Stimulated activated CD8-positive, alpha-beta memory T cell treated with anti-CD3 and anti-CD28 coated beads, Interleukin-15, amount 100 ng/mL, for 48 hours (primary cell): ENCODE measurements around the gene ZMYND8.
"Not testable (repeated sequence)": the region's sequence is repeated elsewhere in the genome, so short reads cannot be mapped to it uniquely, and the experiment has no call there.

ENCODE experiments used
- DNase-seq, 2 donors: peaks; one replicate each; pipeline ENCODE4 v3.0.0-alpha.2; 2020; ENCODE audit warnings: low read depth in 2 of 2

ZMYND8 gene

GRCh38 chr20:47265214-47265613 lies 91.3 kb downstream of the ZMYND8 start:
- DNase-seq = no peak

GRCh38 chr20:47264137-47264769 lies 92.2 kb downstream of the ZMYND8 start:
- DNase-seq = not testable (repeated sequence)

GRCh38 chr20:47263465-47264084 lies 92.9 kb downstream of the ZMYND8 start:
- no peak for DNase-seq

- DNase-seq = no peak
These were observed 93.4 kb downstream of the ZMYND8 start for GRCh38 chr20:47263080-47263464.

- no peak for DNase-seq
These were observed 94.0 kb downstream of the ZMYND8 start for GRCh38 chr20:47262365-47263013.

- DNase-seq = no peak
These were observed 94.5 kb downstream of the ZMYND8 start for GRCh38 chr20:47262008-47262364.

GRCh38 chr20:47261161-47261774 lies 95.2 kb downstream of the ZMYND8 start:
- DNase-seq = not testable (repeated sequence)

- not testable (repeated sequence) for DNase-seq
These were observed 95.9 kb downstream of the ZMYND8 start for GRCh38 chr20:47260540-47261126.

GRCh38 chr20:47258745-47259695 lies 97.5 kb downstream of the ZMYND8 start:
- no peak for DNase-seq

- no peak for DNase-seq
These were observed 98.7 kb downstream of the ZMYND8 start for GRCh38 chr20:47257771-47258170.

GRCh38 chr20:47257256-47257655 lies 99.2 kb downstream of the ZMYND8 start:
- DNase-seq = no peak

GRCh38 chr20:47256668-47257236 lies 99.7 kb downstream of the ZMYND8 start:
- no peak for DNase-seq

- DNase-seq = no peak
These were observed 102.6 kb downstream of the ZMYND8 start for GRCh38 chr20:47253872-47254271.

- DNase-seq = no peak
These were observed 103.6 kb downstream of the ZMYND8 start for GRCh38 chr20:47252879-47253307.

- no peak for DNase-seq
These were observed 105.1 kb downstream of the ZMYND8 start for GRCh38 chr20:47251154-47252020.

- no peak for DNase-seq
These were observed 106.1 kb downstream of the ZMYND8 start for GRCh38 chr20:47250360-47250759.

- DNase-seq = no peak
These were observed 106.6 kb downstream of the ZMYND8 start for GRCh38 chr20:47249913-47250312.

- no peak for DNase-seq
These were observed 108.0 kb downstream of the ZMYND8 start for GRCh38 chr20:47248448-47248966.

GRCh38 chr20:47247972-47248371 lies 108.5 kb downstream of the ZMYND8 start:
- no peak for DNase-seq
